HCT116 (cell line): Measurements from ENCODE around the gene RAB25. TPM values are rescaled to one million over a fixed set of nuclear protein-coding genes. Genes with fewer than 3 reads are reported as not detected.

ENCODE experiments used
- ATAC-seq: fragments of 200-7000 bp; cut with Tn5 transposase; 2 replicates; pipeline ENCODE4 v1.9.1; 2020; ENCODE audit warnings: mild to moderate bottlenecking, moderate library complexity
- BruUV-seq: library from RNA; stranded (reverse); fragments of 400-500 nt; replicated peaks from 2 replicates; lab custom pipeline; 2021; lab: Mats Ljungman, UMichigan
- CTCF ChIA-PET: fragments of 300-600 bp; sonication (Branson Sonifier 250); formaldehyde crosslinking; loops from one replicate; lab custom pipeline; 2021; ENCODE audit warnings: antibody characterized with exemption; lab: Charles Lee
- POLR2A ChIA-PET: fragments of 300-600, 350-600 bp; sonication (Branson Sonifier 250); formaldehyde crosslinking; loops from one replicate; lab custom pipeline; 2021; ENCODE audit warnings: antibody characterized with exemption; lab: Charles Lee
- RAD21 ChIA-PET, 2 experiments: fragments of 300-600 bp; sonication (Branson Sonifier 250); formaldehyde crosslinking; loops; one replicate each; lab custom pipeline; 2023; ENCODE audit warnings: low total read pairs in 2 of 2; ENCODE audit not compliant: uncharacterized antibody in 2 of 2, unreplicated experiment in 2 of 2, low non-redundant PET in 1 of 2; lab: Charles Lee
- DNase-seq: peaks from one replicate; pipeline ENCODE4 v3.0.0-alpha.2; 2010; ENCODE audit warnings: low read depth, low spot score
- H2AFZ ChIP-seq: fragments of 200-600 bp; shearing (Covaris generic), sonication (generic); 2 replicates; pipeline ENCODE4 v1.6.1; 2017; ENCODE audit warnings: low read depth, mixed run types, mixed read lengths, antibody characterized with exemption, low read length; ENCODE audit not compliant: poor library complexity, severe bottlenecking
- H3K27ac ChIP-seq: 2 replicates; pipeline ENCODE4 v1.5.1; 2012; ENCODE audit warnings: low read depth, low read length
- H3K27me3 ChIP-seq: fragments of 200-600 bp; sonication (generic); 2 replicates; pipeline ENCODE4 v1.6.1; 2016; ENCODE audit warnings: mixed run types, low read length, mixed read lengths; ENCODE audit not compliant: insufficient read depth
- H3K36me3 ChIP-seq, 2 experiments: fragments of 200-500 bp in 1 of 2; fragments of 200-600 bp in 1 of 2; sonication (Bioruptor generic) in 1 of 2; sonication (generic) in 1 of 2; 2 replicates each; pipeline versions ENCODE4 v1.5.1 to v1.6.1; 2014 to 2016; ENCODE audit warnings: low read length in 2 of 2, inconsistent platforms in 1 of 2, mixed read lengths in 1 of 2, mixed run types in 1 of 2; ENCODE audit not compliant: insufficient read depth in 2 of 2, control insufficient read depth in 1 of 2
- H3K4me1 ChIP-seq, 2 experiments: fragments of 200-600 bp in 1 of 2; sonication (generic) in 1 of 2; 2 replicates each; pipeline versions ENCODE4 v1.5.1 to v1.6.1; 2012 to 2017; ENCODE audit warnings: low read length in 2 of 2, inconsistent platforms in 1 of 2, mild to moderate bottlenecking in 1 of 2, mixed read lengths in 1 of 2, mixed run types in 1 of 2, moderate library complexity in 1 of 2; ENCODE audit not compliant: insufficient read depth in 2 of 2, control insufficient read depth in 1 of 2
- H3K4me2 ChIP-seq: fragments of 200-600 bp; sonication (generic); 2 replicates; pipeline ENCODE4 v1.6.1; 2017; ENCODE audit warnings: mixed run types, low read length, mixed read lengths
- H3K4me3 ChIP-seq, 2 experiments: fragments of 200-600 bp in 1 of 2; sonication (generic) in 1 of 2; replicated peaks in 1 of 2; 2 replicates each; pipeline ENCODE4 v1.5.1; 2011 to 2016; ENCODE audit warnings: low read length in 2 of 2, control low read depth in 1 of 2, low read depth in 1 of 2, mild to moderate bottlenecking in 1 of 2, mixed read lengths in 1 of 2, mixed run types in 1 of 2
- H3K79me2 ChIP-seq: fragments of 200-600 bp; sonication (generic); 2 replicates; pipeline ENCODE4 v1.6.1; 2017; ENCODE audit warnings: mild to moderate bottlenecking, mixed run types, low read length, moderate library complexity, mixed read lengths; ENCODE audit not compliant: insufficient read depth
- H3K9ac ChIP-seq: fragments of 200-600 bp; sonication (generic); 2 replicates; pipeline ENCODE4 v1.6.1; 2016; ENCODE audit warnings: low read length, mixed read lengths
- H3K9me2 ChIP-seq: fragments of 200-600 bp; sonication (generic), shearing (Covaris generic); 2 replicates; pipeline ENCODE4 v1.6.1; 2017; ENCODE audit warnings: mixed run types, mild to moderate bottlenecking, moderate library complexity; ENCODE audit not compliant: insufficient read depth
- H3K9me3 ChIP-seq, 2 experiments: fragments of 200-500 bp in 1 of 2; fragments of 200-600 bp in 1 of 2; sonication (Bioruptor generic) in 1 of 2; sonication (generic) in 1 of 2; 2 replicates each; pipeline ENCODE4 v1.6.1; 2014 to 2017; ENCODE audit warnings: low read length in 2 of 2, mixed read lengths in 2 of 2, inconsistent platforms in 1 of 2, low read depth in 1 of 2, mild to moderate bottlenecking in 1 of 2, mixed run types in 1 of 2, moderate library complexity in 1 of 2; ENCODE audit not compliant: control insufficient read depth in 1 of 2, insufficient read depth in 1 of 2
- H4K20me1 ChIP-seq: fragments of 200-600 bp; sonication (generic), shearing (Covaris generic); 2 replicates; pipeline ENCODE4 v1.6.1; 2017; ENCODE audit warnings: mixed run types, mild to moderate bottlenecking, moderate library complexity; ENCODE audit not compliant: insufficient read depth
- CEBPB ChIP-seq: IDR thresholded peaks from 2 replicates; pipeline ENCODE4 v1.6.1; 2012; ENCODE audit warnings: low read depth
- ELF1 ChIP-seq: IDR thresholded peaks from 2 replicates; pipeline ENCODE4 v1.6.1; 2012; ENCODE audit warnings: low read depth, borderline replicate concordance
- EZH2 ChIP-seq: fragments of 200-600 bp; sonication (generic); IDR thresholded peaks from 2 replicates; pipeline ENCODE4 v1.6.1; 2017; ENCODE audit warnings: antibody characterized with exemption, mixed run types
- JUND ChIP-seq: IDR thresholded peaks from 2 replicates; pipeline ENCODE4 v1.6.1; 2012
- POLR2A ChIP-seq: IDR thresholded peaks from 2 replicates; pipeline ENCODE4 v1.7.0; 2011; ENCODE audit warnings: borderline replicate concordance; ENCODE audit not compliant: insufficient read depth, insufficient read length; ENCODE audit errors: extremely low read depth
- POLR2AphosphoS5 ChIP-seq: IDR thresholded peaks from 2 replicates; pipeline ENCODE4 v1.6.1; 2011; ENCODE audit warnings: mild to moderate bottlenecking, low read depth, low read length, moderate library complexity
- TCF7L2 ChIP-seq: IDR thresholded peaks from 2 replicates; pipeline ENCODE4 v1.7.0; 2011; ENCODE audit warnings: borderline replicate concordance, inconsistent platforms; ENCODE audit not compliant: insufficient read depth, insufficient read length; ENCODE audit errors: extremely low read depth
- YY1 ChIP-seq: IDR thresholded peaks from 2 replicates; pipeline ENCODE4 v1.6.1; 2011; ENCODE audit warnings: low read length, low read depth, moderate library complexity, mild to moderate bottlenecking; ENCODE audit not compliant: insufficient replicate concordance; ENCODE audit errors: extremely low read depth
- ZFX ChIP-seq: fragments of 450-650 bp; IDR thresholded peaks from 2 replicates; pipeline ENCODE4 v1.6.1; 2017
- ZNF274 ChIP-seq: fragments of 200-500 bp; sonication (Bioruptor generic); IDR thresholded peaks from 2 replicates; pipeline ENCODE4 v1.6.1; 2014; ENCODE audit warnings: mild to moderate bottlenecking, low read depth, low read length, inconsistent platforms
- intact Hi-C: fragments of 100-400 bp; cut with micrococcal nuclease; formaldehyde crosslinking; loops from 2 replicates; pipeline ENCODE4 v1.10.0; 2022
- total RNA-seq: library from RNA; stranded (reverse); gene quantifications from one replicate; pipeline ENCODE4 v1.2.1, GENCODE V29; 2021; ENCODE audit not compliant: unreplicated experiment

Gene RAB25
- total RNA-seq, 1 experiment from 2014 or later, result 142 TPM

DNA sequence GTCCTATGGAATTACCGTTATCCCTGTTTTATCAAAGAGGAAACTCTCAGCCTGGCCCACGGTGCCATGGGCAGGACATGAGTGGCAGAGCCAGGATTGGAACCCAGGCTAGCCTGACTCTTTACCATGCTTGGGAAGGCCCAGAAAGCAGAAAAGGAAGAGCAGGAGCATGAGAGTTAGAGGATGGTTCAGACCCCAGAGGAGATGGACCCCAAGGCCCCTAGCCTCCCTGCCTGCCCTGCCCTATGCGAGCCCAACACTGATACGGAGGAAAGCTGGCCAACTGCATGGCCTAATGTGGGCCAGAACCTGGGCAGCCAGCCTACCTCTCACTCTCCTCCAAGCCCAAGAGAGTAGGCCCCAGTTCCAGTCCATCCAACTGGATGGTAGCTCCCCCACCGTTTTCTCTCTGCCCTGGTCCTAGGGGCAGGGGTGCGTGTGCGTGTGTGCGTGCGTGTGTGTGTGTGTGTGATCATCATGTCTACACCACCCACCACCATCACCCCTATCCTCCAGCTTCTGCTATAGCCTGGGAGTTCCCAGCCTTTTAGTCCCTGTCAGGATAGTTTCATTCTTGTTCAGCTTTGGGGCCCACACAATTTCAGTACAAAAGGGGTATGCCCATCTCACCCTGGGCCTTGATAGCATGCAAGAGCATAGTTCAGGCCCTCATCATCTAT is 36.7 kb downstream of the RAB25 start:
- Histone ChIP-seq H3K79me2 (no peaks in the 10 kb centered on the region), H3K27me3 (no peaks in the 10 kb centered on the region), H3K9ac (peak overlapping the region; percentile 36; the same call in 1 of the 2 replicates), H3K27ac (no peak overlapping the region), H2AFZ (no peak overlapping the region), H3K36me3 (no peaks in the 10 kb centered on the region), H3K4me3 (no peak overlapping the region), H3K9me3 (no peaks in the 10 kb centered on the region), H3K9me2 (no peaks in the 10 kb centered on the region), H4K20me1 (no peaks in the 10 kb centered on the region), H3K4me2 (0 out of 2 replicates have a peak overlapping the region, but pooled peaks have one; percentile 41), H3K4me1 (peaks cover 41 to 74% of the 10 kb centered on the region in 2 experiments)
- ChIA-PET RAD21 (interaction anchor here (2.2 to 6.2 kb wide), 3 partner anchors 31 to 128 kb away, joined by 7 to 43 read pairs (median 32); no protein-coding TSS in a partner anchor), CTCF (interaction anchor here (0.8 to 7.6 kb wide), 5 partner anchors 9 to 128 kb away, joined by 3 to 189 read pairs (median 19); partner anchors contain the start of gene PMF1), POLR2A (interaction anchor here (1.9 to 6.5 kb wide), 3 partner anchors 16 to 32 kb away, joined by 5 to 56 read pairs (median 42); no protein-coding TSS in a partner anchor)
- TF ChIP-seq ZFX (0 out of 2 replicates have a peak, but pooled peaks have one; percentile 13), TCF7L2 (no peak)
- intact Hi-C loops, result no loop called here
- no peak for ATAC-seq
- BruUV-seq, result no TSS peak
- no peak for DNase-seq

DNA sequence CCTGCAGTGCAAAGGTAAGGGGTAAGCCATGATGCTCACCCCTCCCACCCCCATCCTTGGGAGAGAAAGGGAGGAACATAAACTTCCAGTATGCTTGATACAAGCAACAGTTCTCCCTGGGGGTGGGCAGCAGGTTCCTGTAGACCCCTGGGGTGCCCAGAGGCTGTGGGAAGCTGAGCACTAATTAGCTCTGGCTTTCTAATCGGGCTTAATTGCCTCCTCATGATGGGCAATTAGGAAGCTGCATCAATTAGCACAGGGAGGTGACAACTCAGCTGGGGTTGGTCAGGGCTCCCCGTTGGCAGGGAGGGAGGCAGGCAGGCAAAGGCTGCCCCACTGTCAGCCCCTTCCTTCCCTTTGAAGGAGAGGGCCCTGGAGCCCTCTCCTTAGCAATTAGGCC is 37.8 kb downstream of the RAB25 start:
- POLR2A ChIA-PET, result interaction anchor here (1.0 to 6.5 kb wide), 4 partner anchors 15 to 31 kb away, joined by 5 to 56 read pairs (median 24); no protein-coding TSS in a partner anchor
- no peaks in the 10 kb centered on the region for H3K36me3 ChIP-seq
- no peak for DNase-seq
- no peaks in the 10 kb centered on the region for H4K20me1 ChIP-seq
- H3K79me2 ChIP-seq, result no peaks in the 10 kb centered on the region
- intact Hi-C loops, result no loop called here
- no TSS peak for BruUV-seq
- H3K9ac ChIP-seq, result no peak overlapping the region
- H3K27me3 ChIP-seq, result no peaks in the 10 kb centered on the region
- H2AFZ ChIP-seq, result no peak overlapping the region
- CTCF ChIA-PET, result interaction anchor here (0.9 to 7.6 kb wide), 3 partner anchors 21 to 30 kb away, joined by 3 to 189 read pairs (median 7); no protein-coding TSS in a partner anchor
- TF ChIP-seq ZFX, result no peak; the same call in 1 of the 2 replicates
- TF ChIP-seq JUND, result no peak
- no peak for TF ChIP-seq EZH2
- no peak for TF ChIP-seq YY1
- no peak for TF ChIP-seq POLR2A
- TF ChIP-seq ELF1, result no peak
- no peak for TF ChIP-seq CEBPB
- no peak for TF ChIP-seq POLR2AphosphoS5
- TF ChIP-seq ZNF274, result no peak
- TF ChIP-seq, all 23 proteins: peak for 0
- Histone ChIP-seq H3K27ac (no peak overlapping the region), H3K9me3 (no peaks in the 10 kb centered on the region), H3K4me3 (no peak overlapping the region), H3K9me2 (no peaks in the 10 kb centered on the region), H3K4me1 (peaks cover 53 to 85% of the 10 kb centered on the region in 2 experiments), H3K4me2 (no peak overlapping the region)
- RAD21 ChIA-PET, result interaction anchor here (1.0 to 6.2 kb wide), 2 partner anchors 30 to 31 kb away, joined by 3 to 43 read pairs; no protein-coding TSS in a partner anchor
- no peak for ATAC-seq
